GM18526 (cell line): ENCODE measurements around the gene AKAP12.

Experiments used
- POLR2A ChIP-seq: IDR thresholded peaks from 3 replicates; pipeline ENCODE4 v1.6.1; 2011; ENCODE audit not compliant: insufficient read length; ENCODE audit errors: extremely low read depth

The AKAP12 gene

GRCh38 chr6:151372164-151372563, 132.4 kb downstream of the AKAP12 start:
- TF ChIP-seq POLR2A: no peak

- TF ChIP-seq POLR2A: no peak
Observed at GRCh38 chr6:151374036-151374683, 134.4 kb downstream of the AKAP12 start.

GRCh38 chr6:151375833-151376232, 136.1 kb downstream of the AKAP12 start:
- TF ChIP-seq POLR2A: no peak

- TF ChIP-seq POLR2A: no peak
Observed at GRCh38 chr6:151376440-151376839, 136.7 kb downstream of the AKAP12 start.

GRCh38 chr6:151377095-151377494, 137.3 kb downstream of the AKAP12 start:
- no peak for TF ChIP-seq POLR2A

- TF ChIP-seq POLR2A: no peak
Observed at GRCh38 chr6:151379933-151380847, 140.4 kb downstream of the AKAP12 start.

GRCh38 chr6:151380848-151381205, 141.1 kb downstream of the AKAP12 start:
- no peak for TF ChIP-seq POLR2A

GRCh38 chr6:151381722-151382121, 142.0 kb downstream of the AKAP12 start:
- no peak for TF ChIP-seq POLR2A

- TF ChIP-seq POLR2A: no peak
Observed at GRCh38 chr6:151384151-151384550, 144.4 kb downstream of the AKAP12 start.

GRCh38 chr6:151385177-151385576, 145.4 kb downstream of the AKAP12 start:
- no peak for TF ChIP-seq POLR2A

- no peak for TF ChIP-seq POLR2A
Observed at GRCh38 chr6:151387175-151387970, 147.6 kb downstream of the AKAP12 start.

GRCh38 chr6:151388236-151388635, 148.5 kb downstream of the AKAP12 start:
- TF ChIP-seq POLR2A: no peak

GRCh38 chr6:151388997-151389617, 149.3 kb downstream of the AKAP12 start:
- TF ChIP-seq POLR2A: no peak

- TF ChIP-seq POLR2A: peak; percentile 92
Observed at GRCh38 chr6:151389618-151390275, 150.0 kb downstream of the AKAP12 start.
